A549 treated with AZD9567 at 1 μM for 4 hours (cell line): ENCODE data around the gene SIRT5. TPM values are rescaled to one million over a fixed set of nuclear protein-coding genes. Genes with fewer than 3 reads are reported as not detected.

Experiments
- total RNA-seq: library from RNA; stranded (reverse); fragments of 200-300 nt; extraction: Qiagen RNA extraction; gene quantifications from 5 replicates; pipeline ENCODE4 v1.2.3, GENCODE V29; 2022; ENCODE audit not compliant: insufficient read depth

Gene SIRT5
- total RNA-seq, result 3.3 to 8.8 TPM (median 3.5 TPM) in 5 replicates

GRCh38 chr6:13574571-13575376 lies at the start of gene SIRT5:
SIRT5 (plus strand) TSS chr6:13574601; CDS start chr6:13584111, 9,510 bp downstream.

GRCh38 chr6:13614926-13615791 lies 40.8 kb downstream of the SIRT5 start, which contains the start of gene NOL7:
NOL7 (plus strand) TSS chr6:13615335; CDS start chr6:13615359, 24 bp downstream.

Other genes starting within 250 kb of the SIRT5 start
- 27.4 to 52.8 TPM (median 28.0 TPM) in 5 replicates for gene TBC1D7, start 246.1 kb upstream of the SIRT5 start, total RNA-seq
- gene GFOD1, start 87.0 kb upstream of the SIRT5 start, total RNA-seq, result 1.4 to 1.8 TPM (median 1.5 TPM) in 5 replicates
- gene NOL7, start 40.7 kb downstream of the SIRT5 start, total RNA-seq, result 66.8 to 72.0 TPM (median 68.0 TPM) in 5 replicates
- gene RANBP9, start 137.2 kb downstream of the SIRT5 start, total RNA-seq, result 12.0 to 25.0 TPM (median 13.7 TPM) in 5 replicates
- 9.9 to 15.1 TPM (median 14.2 TPM) in 5 replicates for gene MCUR1, start 240.0 kb downstream of the SIRT5 start, total RNA-seq